PFSK-1 (cell line): ENCODE measurements around the gene ARHGAP10.

Experiments
- FOXP2 ChIP-seq: optimal IDR thresholded peaks from 2 replicates; pipeline ENCODE3; 2011; ENCODE audit warnings: borderline replicate concordance, control low read depth, inconsistent platforms; ENCODE audit not compliant: insufficient read depth; ENCODE audit errors: extremely low read length, extremely low read depth
- POLR2AphosphoS5 ChIP-seq: IDR thresholded peaks from 2 replicates; pipeline ENCODE4 v1.6.1; 2012; ENCODE audit warnings: low read depth, mild to moderate bottlenecking, control low read depth, low read length, moderate library complexity
- SIN3A ChIP-seq: IDR thresholded peaks from 2 replicates; pipeline ENCODE4 v1.6.1; 2012; ENCODE audit warnings: mild to moderate bottlenecking, low read length, moderate library complexity, borderline replicate concordance; ENCODE audit not compliant: insufficient read depth
- TAF1 ChIP-seq: IDR thresholded peaks from 2 replicates; pipeline ENCODE4 v1.6.1; 2012; ENCODE audit warnings: low read length, control low read depth, borderline replicate concordance; ENCODE audit not compliant: insufficient read depth
- TF ChIP-seq, protein P1 (sequence below), 2 experiments: IDR thresholded peaks; 2 replicates each; pipeline versions ENCODE4 v1.6.1 to v1.8.0; 2011 to 2012; ENCODE audit warnings: low read depth in 2 of 2, low read length in 2 of 2, control low read depth in 1 of 2, inconsistent platforms in 1 of 2, mild to moderate bottlenecking in 1 of 2, moderate library complexity in 1 of 2; ENCODE audit not compliant: insufficient read depth in 1 of 2

The ARHGAP10 gene

DNA sequence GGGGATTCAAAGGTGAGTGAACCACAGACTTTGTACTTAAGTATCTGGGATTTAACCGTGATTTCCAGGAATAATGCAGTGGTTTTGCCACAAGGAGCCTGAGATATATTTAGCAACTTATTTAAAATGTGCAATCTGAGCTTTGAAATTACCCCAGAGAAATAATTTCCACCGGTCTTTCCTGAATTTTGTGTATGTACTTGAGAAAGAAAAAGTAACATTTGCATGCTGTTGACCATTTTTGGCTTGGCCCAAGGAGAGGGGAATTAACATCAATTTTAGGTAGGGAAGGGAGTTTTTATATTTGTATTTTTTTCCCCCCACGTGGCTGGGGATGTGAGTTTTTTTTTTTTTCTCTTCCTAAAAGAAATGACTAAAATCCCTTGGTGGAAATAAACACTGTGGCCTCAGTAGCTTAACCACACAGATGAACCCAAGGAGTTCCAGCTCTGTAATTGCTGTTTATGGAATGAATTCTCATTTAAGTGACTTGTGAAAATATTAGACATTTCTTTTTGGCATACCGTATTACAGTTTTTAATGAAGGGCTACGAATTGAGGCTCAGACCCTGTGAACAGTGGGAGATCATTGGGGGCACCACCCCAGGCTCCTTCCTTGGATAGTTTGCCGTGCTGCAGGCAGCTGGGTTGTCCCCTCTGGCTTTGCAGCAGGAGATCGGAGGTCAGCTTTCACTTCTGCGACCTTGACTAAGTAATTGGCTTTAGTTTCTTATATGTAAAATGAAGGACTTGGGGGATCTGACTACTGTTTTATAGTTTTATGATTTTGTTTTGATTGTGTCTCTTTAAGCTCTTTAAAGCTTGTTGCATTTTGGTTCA, 116.1 kb downstream of the ARHGAP10 start:
- TF ChIP-seq TAF1: no peak
- no peak for TF ChIP-seq SIN3A
- TF ChIP-seq POLR2AphosphoS5: no peak
- no peak for TF ChIP-seq FOXP2
- TF ChIP-seq, protein P1, sequence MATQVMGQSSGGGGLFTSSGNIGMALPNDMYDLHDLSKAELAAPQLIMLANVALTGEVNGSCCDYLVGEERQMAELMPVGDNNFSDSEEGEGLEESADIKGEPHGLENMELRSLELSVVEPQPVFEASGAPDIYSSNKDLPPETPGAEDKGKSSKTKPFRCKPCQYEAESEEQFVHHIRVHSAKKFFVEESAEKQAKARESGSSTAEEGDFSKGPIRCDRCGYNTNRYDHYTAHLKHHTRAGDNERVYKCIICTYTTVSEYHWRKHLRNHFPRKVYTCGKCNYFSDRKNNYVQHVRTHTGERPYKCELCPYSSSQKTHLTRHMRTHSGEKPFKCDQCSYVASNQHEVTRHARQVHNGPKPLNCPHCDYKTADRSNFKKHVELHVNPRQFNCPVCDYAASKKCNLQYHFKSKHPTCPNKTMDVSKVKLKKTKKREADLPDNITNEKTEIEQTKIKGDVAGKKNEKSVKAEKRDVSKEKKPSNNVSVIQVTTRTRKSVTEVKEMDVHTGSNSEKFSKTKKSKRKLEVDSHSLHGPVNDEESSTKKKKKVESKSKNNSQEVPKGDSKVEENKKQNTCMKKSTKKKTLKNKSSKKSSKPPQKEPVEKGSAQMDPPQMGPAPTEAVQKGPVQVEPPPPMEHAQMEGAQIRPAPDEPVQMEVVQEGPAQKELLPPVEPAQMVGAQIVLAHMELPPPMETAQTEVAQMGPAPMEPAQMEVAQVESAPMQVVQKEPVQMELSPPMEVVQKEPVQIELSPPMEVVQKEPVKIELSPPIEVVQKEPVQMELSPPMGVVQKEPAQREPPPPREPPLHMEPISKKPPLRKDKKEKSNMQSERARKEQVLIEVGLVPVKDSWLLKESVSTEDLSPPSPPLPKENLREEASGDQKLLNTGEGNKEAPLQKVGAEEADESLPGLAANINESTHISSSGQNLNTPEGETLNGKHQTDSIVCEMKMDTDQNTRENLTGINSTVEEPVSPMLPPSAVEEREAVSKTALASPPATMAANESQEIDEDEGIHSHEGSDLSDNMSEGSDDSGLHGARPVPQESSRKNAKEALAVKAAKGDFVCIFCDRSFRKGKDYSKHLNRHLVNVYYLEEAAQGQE (IDR thresholded peaks at IDR 0.05; ENCODE audit: insufficient read depth in 1 of 2, low read depth in 2 of 2, low read length in 2 of 2): no peak

GRCh38 chr4:147848634-147849033, 116.7 kb downstream of the ARHGAP10 start:
- TF ChIP-seq FOXP2 (no peak), POLR2AphosphoS5 (no peak), TAF1 (no peak), SIN3A (no peak)

GRCh38 chr4:147851135-147851534, 119.2 kb downstream of the ARHGAP10 start:
- TF ChIP-seq TAF1: no peak
- no peak for TF ChIP-seq FOXP2
- TF ChIP-seq, protein P1 (IDR thresholded peaks at IDR 0.05; ENCODE audit: insufficient read depth in 1 of 2, low read depth in 2 of 2, low read length in 2 of 2): no peak
- no peak for TF ChIP-seq SIN3A
- no peak for TF ChIP-seq POLR2AphosphoS5

DNA sequence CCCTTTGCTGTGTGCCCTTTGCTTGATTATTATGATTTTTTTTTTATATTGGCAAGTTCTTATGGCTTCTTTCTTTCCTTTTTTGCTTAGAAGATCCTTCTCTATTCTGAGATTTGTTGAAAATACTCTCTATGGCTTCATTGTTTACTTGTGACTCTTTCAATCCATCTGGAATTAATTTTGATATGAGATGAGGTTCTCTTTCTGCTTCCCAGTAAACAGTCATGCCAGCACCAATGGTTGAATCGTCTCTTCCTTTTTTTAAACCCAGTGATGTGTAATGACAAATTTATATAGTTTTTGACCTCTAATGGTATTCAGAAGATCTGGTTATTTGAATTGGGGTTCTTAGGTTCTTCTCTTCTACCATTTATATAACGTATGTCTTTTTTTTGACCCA, 121.8 kb downstream of the ARHGAP10 start:
- no peak for TF ChIP-seq FOXP2
- TF ChIP-seq, protein P1 (IDR thresholded peaks at IDR 0.05; ENCODE audit: insufficient read depth in 1 of 2, low read depth in 2 of 2, low read length in 2 of 2): no peak
- TF ChIP-seq POLR2AphosphoS5: no peak
- TF ChIP-seq TAF1: no peak
- no peak for TF ChIP-seq SIN3A

- TF ChIP-seq SIN3A: no peak
- TF ChIP-seq FOXP2: no peak
- TF ChIP-seq, protein P1 (IDR thresholded peaks at IDR 0.05; ENCODE audit: insufficient read depth in 1 of 2, low read depth in 2 of 2, low read length in 2 of 2): no peak
- no peak for TF ChIP-seq POLR2AphosphoS5
- no peak for TF ChIP-seq TAF1
Measured at GRCh38 chr4:147854154-147854553, 122.3 kb downstream of the ARHGAP10 start.
